Measurements from ENCODE around the gene PRX. TPM values are rescaled to one million over a fixed set of nuclear protein-coding genes. Genes with fewer than 3 reads are reported as not detected.
A peak's percentile ranks its signal among the peaks of the same experiment; 100 is the strongest.

Gene PRX
- total RNA-seq, 6 experiments from 2014 or later = 0.37 to 0.99 (median 0.60) TPM

GRCh38 chr19:40444825-40445312 lies 31.7 kb upstream of the PRX start:
- no peak for ATAC-seq
- Histone ChIP-seq H3K4me1 (peaks cover 0 to 12% (median 5%) of the 10 kb centered on the region in 4 donors), H3K9me3 (no peaks in the 10 kb centered on the region), H3K36me3 (peaks cover 0 to 44% (median 19%) of the 10 kb centered on the region in 4 donors), H3K27me3 (no peaks in the 10 kb centered on the region), H3K4me3 (peak overlapping the region; percentile 71 to 84 (median 73)), H3K27ac (peak overlapping the region in 2 of 3 donors; percentile 89)
- WGBS (ENCODE audit: insufficient coverage, low coverage, low lambda C conversion rate, missing lambda C conversion rate) = 10% methylated on average over 18 of the region's 18 CpGs
- DNase-seq = no peak
- TF ChIP-seq, protein P1, sequence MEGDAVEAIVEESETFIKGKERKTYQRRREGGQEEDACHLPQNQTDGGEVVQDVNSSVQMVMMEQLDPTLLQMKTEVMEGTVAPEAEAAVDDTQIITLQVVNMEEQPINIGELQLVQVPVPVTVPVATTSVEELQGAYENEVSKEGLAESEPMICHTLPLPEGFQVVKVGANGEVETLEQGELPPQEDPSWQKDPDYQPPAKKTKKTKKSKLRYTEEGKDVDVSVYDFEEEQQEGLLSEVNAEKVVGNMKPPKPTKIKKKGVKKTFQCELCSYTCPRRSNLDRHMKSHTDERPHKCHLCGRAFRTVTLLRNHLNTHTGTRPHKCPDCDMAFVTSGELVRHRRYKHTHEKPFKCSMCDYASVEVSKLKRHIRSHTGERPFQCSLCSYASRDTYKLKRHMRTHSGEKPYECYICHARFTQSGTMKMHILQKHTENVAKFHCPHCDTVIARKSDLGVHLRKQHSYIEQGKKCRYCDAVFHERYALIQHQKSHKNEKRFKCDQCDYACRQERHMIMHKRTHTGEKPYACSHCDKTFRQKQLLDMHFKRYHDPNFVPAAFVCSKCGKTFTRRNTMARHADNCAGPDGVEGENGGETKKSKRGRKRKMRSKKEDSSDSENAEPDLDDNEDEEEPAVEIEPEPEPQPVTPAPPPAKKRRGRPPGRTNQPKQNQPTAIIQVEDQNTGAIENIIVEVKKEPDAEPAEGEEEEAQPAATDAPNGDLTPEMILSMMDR (IDR thresholded peaks at IDR 0.05) = no peak
- TF ChIP-seq POLR2A (IDR thresholded peaks at IDR 0.05) = no peak
- intact Hi-C loops (cut with DNase I) = no loop called here

DNA sequence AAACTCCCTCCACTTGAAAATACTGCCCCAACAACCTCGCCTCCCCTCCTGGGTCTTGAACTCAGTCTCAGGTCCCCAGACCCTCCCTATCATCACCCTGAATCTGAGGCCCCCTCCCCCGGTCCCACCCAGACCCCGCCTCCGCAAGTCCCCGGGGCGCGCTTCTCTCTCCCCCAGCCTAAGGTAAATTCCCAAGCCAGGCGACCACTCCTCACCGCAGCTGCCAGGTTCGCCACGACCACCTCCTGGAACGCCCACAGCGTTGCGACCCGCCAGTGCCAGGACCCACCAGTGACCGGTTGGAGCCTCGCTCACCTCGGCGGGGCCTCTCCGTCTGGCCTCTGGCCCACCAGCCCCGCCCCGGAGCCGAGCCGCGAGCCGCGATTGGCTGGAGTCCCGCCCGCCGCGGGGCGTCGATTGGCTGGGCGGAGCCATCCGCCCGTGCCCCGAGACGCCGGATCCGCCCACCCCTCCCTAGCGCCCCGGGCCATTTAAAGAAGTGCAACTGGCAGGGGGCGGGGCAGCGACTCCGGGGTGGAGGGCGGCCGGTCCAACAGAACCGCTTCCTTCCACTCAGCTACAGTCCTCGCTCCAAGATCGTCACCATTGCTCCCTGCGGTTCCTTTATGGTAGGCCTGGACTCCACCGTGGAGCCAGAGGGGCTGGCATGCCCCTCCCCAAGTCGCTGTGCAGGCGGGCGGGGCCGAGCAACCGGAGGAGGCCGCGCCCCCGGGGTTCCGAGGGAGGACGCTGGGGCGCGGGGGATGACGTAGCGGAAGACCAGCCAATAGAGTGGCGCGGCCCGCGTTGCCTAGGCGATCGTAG lies 31.0 kb upstream of the PRX start, which contains the start of gene SERTAD3:
TSS of gene SERTAD3 (minus strand) at position 336 of the 825 bp plus-strand sequence. CDS start 2,255 bp downstream, outside the sequence.
- TF ChIP-seq POLR2A (IDR thresholded peaks at IDR 0.05) = peak; percentile 95
- TF ChIP-seq, protein P1 (IDR thresholded peaks at IDR 0.05) = peak in 1 of 4 donors; percentile 13
- peak; percentile 72 to 83 (median 78) for ATAC-seq
- peaks cover 0 to 12% (median 5%) of the 10 kb centered on the region in 4 donors for H3K4me1 ChIP-seq
- peaks cover 0 to 38% (median 19%) of the 10 kb centered on the region in 4 donors for H3K36me3 ChIP-seq
- no peaks in the 10 kb centered on the region for H3K27me3 ChIP-seq
- H3K27ac ChIP-seq = peak within 1 kb of the TSS; percentile 87 to 89 (median 89)
- H3K9me3 ChIP-seq = no peaks in the 10 kb centered on the region
- WGBS (ENCODE audit: insufficient coverage, low coverage, low lambda C conversion rate, missing lambda C conversion rate) = under 1% methylated on average over 29 of the region's 72 CpGs
- intact Hi-C loops (cut with DNase I) = no loop called here
- peak within 1 kb of the TSS; percentile 71 to 84 (median 73) for H3K4me3 ChIP-seq
- peak; percentile 98 for DNase-seq

GRCh38 chr19:40443131-40443999 lies 30.2 kb upstream of the PRX start:
- no peaks in the 10 kb centered on the region for H3K27me3 ChIP-seq
- H3K4me1 ChIP-seq = peaks cover 0 to 12% (median 5%) of the 10 kb centered on the region in 4 donors
- intact Hi-C loops (cut with DNase I) = no loop called here
- peak overlapping the region; percentile 87 to 89 (median 89) for H3K27ac ChIP-seq
- TF ChIP-seq, protein P1 (IDR thresholded peaks at IDR 0.05) = no peak
- peak; percentile 51 for TF ChIP-seq POLR2A (IDR thresholded peaks at IDR 0.05)
- ATAC-seq (peak; percentile 85 to 90 (median 86)), DNase-seq (peak; percentile 100)
- H3K36me3 ChIP-seq = peaks cover 0 to 31% (median 18%) of the 10 kb centered on the region in 4 donors
- peak overlapping the region; percentile 71 to 84 (median 73) for H3K4me3 ChIP-seq
- WGBS (ENCODE audit: insufficient coverage, low coverage, low lambda C conversion rate, missing lambda C conversion rate) = under 1% methylated on average over 27 of the region's 52 CpGs
- no peaks in the 10 kb centered on the region for H3K9me3 ChIP-seq
